ENCODE measurements around the gene CERS1.
A peak's percentile ranks its signal among the peaks of the same experiment; 100 is the strongest.

DNA sequence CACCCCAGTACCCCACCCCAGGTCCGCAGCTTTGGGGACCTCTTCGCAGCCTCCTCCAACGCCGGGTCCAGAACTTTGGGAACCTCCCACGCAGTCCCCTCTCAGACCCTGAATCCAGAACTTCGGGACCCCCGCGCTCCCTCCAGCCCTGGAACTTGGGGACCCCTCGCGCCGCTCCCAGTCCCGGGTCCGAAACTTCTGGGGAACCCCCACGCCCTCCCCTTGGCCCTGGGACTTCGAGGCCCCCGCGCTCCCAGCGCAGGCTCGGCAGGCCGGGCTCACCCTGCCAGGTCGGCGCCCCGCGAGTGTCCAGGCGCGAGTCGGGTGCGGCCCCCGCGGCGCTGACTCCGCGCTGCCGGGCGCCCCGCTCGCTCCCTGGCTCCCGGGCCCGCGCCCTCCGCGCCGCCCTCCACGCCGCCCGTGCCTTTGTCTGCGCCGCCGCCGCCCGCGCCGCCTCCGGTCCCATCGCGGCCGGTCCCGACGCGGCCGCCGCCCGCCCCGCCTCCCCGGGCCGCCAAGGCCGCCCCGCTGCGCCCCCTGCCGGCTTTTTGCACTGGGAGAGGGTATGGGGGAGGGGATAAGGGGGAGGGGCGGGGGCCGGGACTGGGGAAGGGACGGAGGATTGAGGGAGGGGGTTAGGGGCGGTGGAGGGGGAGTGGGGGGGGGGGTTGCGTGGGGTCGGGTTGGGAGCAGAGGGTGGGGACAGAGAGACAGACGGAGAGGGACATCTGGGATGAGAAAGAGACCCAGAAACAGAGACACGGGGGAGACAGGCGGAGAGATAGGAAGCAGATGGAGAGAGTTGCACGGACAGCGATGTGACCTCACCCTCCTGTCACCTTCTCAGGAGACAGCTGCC is 45.0 kb upstream of the CERS1 start, which contains the start of gene HOMER3:
- peak; percentile 50; the same call in 2 of the 3 replicates for TF ChIP-seq SMC3 (IDR thresholded peaks at IDR 0.05)
- no peak for TF ChIP-seq TP53 (CRISPR knock-in tag; IDR thresholded peaks at IDR 0.05)
- TF ChIP-seq, protein P1, sequence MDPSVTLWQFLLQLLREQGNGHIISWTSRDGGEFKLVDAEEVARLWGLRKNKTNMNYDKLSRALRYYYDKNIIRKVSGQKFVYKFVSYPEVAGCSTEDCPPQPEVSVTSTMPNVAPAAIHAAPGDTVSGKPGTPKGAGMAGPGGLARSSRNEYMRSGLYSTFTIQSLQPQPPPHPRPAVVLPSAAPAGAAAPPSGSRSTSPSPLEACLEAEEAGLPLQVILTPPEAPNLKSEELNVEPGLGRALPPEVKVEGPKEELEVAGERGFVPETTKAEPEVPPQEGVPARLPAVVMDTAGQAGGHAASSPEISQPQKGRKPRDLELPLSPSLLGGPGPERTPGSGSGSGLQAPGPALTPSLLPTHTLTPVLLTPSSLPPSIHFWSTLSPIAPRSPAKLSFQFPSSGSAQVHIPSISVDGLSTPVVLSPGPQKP (IDR thresholded peaks at IDR 0.05; ENCODE audit: low read depth, low read length): no peak
- TF ChIP-seq, protein P2, sequence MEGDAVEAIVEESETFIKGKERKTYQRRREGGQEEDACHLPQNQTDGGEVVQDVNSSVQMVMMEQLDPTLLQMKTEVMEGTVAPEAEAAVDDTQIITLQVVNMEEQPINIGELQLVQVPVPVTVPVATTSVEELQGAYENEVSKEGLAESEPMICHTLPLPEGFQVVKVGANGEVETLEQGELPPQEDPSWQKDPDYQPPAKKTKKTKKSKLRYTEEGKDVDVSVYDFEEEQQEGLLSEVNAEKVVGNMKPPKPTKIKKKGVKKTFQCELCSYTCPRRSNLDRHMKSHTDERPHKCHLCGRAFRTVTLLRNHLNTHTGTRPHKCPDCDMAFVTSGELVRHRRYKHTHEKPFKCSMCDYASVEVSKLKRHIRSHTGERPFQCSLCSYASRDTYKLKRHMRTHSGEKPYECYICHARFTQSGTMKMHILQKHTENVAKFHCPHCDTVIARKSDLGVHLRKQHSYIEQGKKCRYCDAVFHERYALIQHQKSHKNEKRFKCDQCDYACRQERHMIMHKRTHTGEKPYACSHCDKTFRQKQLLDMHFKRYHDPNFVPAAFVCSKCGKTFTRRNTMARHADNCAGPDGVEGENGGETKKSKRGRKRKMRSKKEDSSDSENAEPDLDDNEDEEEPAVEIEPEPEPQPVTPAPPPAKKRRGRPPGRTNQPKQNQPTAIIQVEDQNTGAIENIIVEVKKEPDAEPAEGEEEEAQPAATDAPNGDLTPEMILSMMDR (IDR thresholded peaks at IDR 0.05): peak; percentile 53
- no peak; the same call in 1 of the 2 replicates for TF ChIP-seq POLR2A (IDR thresholded peaks at IDR 0.05; ENCODE audit: low read length)
- TF ChIP-seq, protein P3, sequence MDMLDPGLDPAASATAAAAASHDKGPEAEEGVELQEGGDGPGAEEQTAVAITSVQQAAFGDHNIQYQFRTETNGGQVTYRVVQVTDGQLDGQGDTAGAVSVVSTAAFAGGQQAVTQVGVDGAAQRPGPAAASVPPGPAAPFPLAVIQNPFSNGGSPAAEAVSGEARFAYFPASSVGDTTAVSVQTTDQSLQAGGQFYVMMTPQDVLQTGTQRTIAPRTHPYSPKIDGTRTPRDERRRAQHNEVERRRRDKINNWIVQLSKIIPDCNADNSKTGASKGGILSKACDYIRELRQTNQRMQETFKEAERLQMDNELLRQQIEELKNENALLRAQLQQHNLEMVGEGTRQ (IDR thresholded peaks at IDR 0.05): no peak
- TF ChIP-seq, protein P4, sequence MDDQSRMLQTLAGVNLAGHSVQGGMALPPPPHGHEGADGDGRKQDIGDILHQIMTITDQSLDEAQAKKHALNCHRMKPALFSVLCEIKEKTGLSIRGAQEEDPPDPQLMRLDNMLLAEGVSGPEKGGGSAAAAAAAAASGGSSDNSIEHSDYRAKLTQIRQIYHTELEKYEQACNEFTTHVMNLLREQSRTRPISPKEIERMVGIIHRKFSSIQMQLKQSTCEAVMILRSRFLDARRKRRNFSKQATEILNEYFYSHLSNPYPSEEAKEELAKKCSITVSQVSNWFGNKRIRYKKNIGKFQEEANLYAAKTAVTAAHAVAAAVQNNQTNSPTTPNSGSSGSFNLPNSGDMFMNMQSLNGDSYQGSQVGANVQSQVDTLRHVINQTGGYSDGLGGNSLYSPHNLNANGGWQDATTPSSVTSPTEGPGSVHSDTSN (IDR thresholded peaks at IDR 0.05): no peak
- TF ChIP-seq KDM5A (IDR thresholded peaks at IDR 0.05): no peak
- no peak for TF ChIP-seq CHD2 (IDR thresholded peaks at IDR 0.05; ENCODE audit: low read length, partially characterized antibody)
- TF ChIP-seq, protein P5, sequence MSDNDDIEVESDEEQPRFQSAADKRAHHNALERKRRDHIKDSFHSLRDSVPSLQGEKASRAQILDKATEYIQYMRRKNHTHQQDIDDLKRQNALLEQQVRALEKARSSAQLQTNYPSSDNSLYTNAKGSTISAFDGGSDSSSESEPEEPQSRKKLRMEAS (IDR thresholded peaks at IDR 0.05): no peak
- TF ChIP-seq ZFP36 (IDR thresholded peaks at IDR 0.05; ENCODE audit: borderline replicate concordance, partially characterized antibody): no peak
- no peak for TF ChIP-seq ESRRA (IDR thresholded peaks at IDR 0.05; ENCODE audit: borderline replicate concordance, low read length)
